ENCODE measurements around the gene ARHGAP9.

DNA sequence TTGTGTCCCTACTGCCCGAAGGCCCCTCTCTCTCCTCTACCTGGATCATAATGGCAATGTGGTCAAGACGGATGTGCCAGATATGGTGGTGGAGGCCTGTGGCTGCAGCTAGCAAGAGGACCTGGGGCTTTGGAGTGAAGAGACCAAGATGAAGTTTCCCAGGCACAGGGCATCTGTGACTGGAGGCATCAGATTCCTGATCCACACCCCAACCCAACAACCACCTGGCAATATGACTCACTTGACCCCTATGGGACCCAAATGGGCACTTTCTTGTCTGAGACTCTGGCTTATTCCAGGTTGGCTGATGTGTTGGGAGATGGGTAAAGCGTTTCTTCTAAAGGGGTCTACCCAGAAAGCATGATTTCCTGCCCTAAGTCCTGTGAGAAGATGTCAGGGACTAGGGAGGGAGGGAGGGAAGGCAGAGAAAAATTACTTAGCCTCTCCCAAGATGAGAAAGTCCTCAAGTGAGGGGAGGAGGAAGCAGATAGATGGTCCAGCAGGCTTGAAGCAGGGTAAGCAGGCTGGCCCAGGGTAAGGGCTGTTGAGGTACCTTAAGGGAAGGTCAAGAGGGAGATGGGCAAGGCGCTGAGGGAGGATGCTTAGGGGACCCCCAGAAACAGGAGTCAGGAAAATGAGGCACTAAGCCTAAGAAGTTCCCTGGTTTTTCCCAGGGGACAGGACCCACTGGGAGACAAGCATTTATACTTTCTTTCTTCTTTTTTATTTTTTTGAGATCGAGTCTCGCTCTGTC lies 22.8 kb downstream of the ARHGAP9 start:
- no peak for TF ChIP-seq EZH2 (IDR thresholded peaks at IDR 0.05; ENCODE audit: borderline replicate concordance, low read depth, low read length, poor library complexity, severe bottlenecking)
- TF ChIP-seq, protein P1, sequence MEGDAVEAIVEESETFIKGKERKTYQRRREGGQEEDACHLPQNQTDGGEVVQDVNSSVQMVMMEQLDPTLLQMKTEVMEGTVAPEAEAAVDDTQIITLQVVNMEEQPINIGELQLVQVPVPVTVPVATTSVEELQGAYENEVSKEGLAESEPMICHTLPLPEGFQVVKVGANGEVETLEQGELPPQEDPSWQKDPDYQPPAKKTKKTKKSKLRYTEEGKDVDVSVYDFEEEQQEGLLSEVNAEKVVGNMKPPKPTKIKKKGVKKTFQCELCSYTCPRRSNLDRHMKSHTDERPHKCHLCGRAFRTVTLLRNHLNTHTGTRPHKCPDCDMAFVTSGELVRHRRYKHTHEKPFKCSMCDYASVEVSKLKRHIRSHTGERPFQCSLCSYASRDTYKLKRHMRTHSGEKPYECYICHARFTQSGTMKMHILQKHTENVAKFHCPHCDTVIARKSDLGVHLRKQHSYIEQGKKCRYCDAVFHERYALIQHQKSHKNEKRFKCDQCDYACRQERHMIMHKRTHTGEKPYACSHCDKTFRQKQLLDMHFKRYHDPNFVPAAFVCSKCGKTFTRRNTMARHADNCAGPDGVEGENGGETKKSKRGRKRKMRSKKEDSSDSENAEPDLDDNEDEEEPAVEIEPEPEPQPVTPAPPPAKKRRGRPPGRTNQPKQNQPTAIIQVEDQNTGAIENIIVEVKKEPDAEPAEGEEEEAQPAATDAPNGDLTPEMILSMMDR (conservative IDR thresholded peaks at IDR 0.05; ENCODE audit: low read depth, low read length): no peak

Data from A673 (cell line).